Measurements from ENCODE around the gene SP4.

DNA sequence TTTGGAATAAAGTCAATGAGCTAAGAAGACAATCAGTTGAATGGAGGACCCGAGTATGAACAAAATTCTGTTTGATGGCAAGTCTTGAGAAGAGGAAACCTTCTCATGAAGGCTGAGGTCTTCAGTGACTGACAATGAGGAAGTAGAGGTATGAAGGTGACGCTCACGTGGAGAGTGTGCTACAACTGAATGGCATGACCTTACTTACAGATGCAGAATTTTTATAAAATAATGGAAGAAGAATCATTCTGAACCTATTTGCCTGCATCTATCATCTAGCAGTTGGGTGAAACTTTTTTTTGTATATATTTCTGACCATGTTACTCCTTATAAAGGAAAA lies 19.4 kb upstream of the SP4 start:
- TF ChIP-seq, protein P1, sequence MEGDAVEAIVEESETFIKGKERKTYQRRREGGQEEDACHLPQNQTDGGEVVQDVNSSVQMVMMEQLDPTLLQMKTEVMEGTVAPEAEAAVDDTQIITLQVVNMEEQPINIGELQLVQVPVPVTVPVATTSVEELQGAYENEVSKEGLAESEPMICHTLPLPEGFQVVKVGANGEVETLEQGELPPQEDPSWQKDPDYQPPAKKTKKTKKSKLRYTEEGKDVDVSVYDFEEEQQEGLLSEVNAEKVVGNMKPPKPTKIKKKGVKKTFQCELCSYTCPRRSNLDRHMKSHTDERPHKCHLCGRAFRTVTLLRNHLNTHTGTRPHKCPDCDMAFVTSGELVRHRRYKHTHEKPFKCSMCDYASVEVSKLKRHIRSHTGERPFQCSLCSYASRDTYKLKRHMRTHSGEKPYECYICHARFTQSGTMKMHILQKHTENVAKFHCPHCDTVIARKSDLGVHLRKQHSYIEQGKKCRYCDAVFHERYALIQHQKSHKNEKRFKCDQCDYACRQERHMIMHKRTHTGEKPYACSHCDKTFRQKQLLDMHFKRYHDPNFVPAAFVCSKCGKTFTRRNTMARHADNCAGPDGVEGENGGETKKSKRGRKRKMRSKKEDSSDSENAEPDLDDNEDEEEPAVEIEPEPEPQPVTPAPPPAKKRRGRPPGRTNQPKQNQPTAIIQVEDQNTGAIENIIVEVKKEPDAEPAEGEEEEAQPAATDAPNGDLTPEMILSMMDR (IDR thresholded peaks at IDR 0.05; ENCODE audit: extremely low read depth in 1 of 2, insufficient read depth in 1 of 2, low read depth in 1 of 2, low read length in 2 of 2): no peak
- TF ChIP-seq, protein P2, sequence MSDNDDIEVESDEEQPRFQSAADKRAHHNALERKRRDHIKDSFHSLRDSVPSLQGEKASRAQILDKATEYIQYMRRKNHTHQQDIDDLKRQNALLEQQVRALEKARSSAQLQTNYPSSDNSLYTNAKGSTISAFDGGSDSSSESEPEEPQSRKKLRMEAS (IDR thresholded peaks at IDR 0.05; ENCODE audit: insufficient read depth, insufficient read length): no peak
- TF ChIP-seq POLR2A (IDR thresholded peaks at IDR 0.05; ENCODE audit: low read depth, low read length) (no peak), EZH2 (IDR thresholded peaks at IDR 0.05; ENCODE audit: borderline replicate concordance, low read depth, low read length, severe bottlenecking) (no peak), JUN (IDR thresholded peaks at IDR 0.05; ENCODE audit: borderline replicate concordance, insufficient read depth, insufficient read length, low read depth) (no peak), MYC (IDR thresholded peaks at IDR 0.05; ENCODE audit: low read depth, low read length) (no peak), FOS (IDR thresholded peaks at IDR 0.05; ENCODE audit: borderline replicate concordance, insufficient read depth, low read length) (no peak), POLR2AphosphoS5 (IDR thresholded peaks at IDR 0.05; ENCODE audit: insufficient read depth, low read depth, low read length) (no peak), GATA2 (IDR thresholded peaks at IDR 0.05; ENCODE audit: insufficient read depth, insufficient read length, low read depth, low read length) (no peak)
